Stimulated activated naive CD8-positive, alpha-beta T cell treated with anti-CD3 and anti-CD28 coated beads, Interleukin-15, amount 100 ng/mL, for 72 hours (primary cell): ENCODE data around the gene CYP2F1.
"Not testable (repeated sequence)": the region's sequence is repeated elsewhere in the genome, so short reads cannot be mapped to it uniquely, and the experiment has no call there.

Experiments used
- ATAC-seq: fragments of 150-1000 bp; cut with Tn5 transposase; 2 replicates; pipeline ENCODE4 v1.10.0; 2021; ENCODE audit warnings: mild to moderate bottlenecking, moderate library complexity
- DNase-seq, 2 donors: peaks; one replicate each; pipeline ENCODE4 v3.0.0; 2021 to 2022
- H3K27ac Mint-ChIP-seq, 2 donors: one replicate each; pipeline ENCODE4 v1.8.0; 2022; ENCODE audit warnings: mild to moderate bottlenecking in 2 of 2, mixed read lengths in 2 of 2, moderate library complexity in 2 of 2
- H3K27me3 Mint-ChIP-seq: one replicate; pipeline ENCODE4 v1.8.0; 2022; ENCODE audit warnings: mixed read lengths
- H3K4me1 Mint-ChIP-seq: one replicate; pipeline ENCODE4 v1.8.0; 2022; ENCODE audit warnings: mild to moderate bottlenecking, mixed read lengths
- H3K4me3 Mint-ChIP-seq, 2 donors: one replicate each; pipeline ENCODE4 v1.8.0; 2022; ENCODE audit warnings: mild to moderate bottlenecking in 2 of 2, mixed read lengths in 2 of 2, moderate library complexity in 1 of 2
- H3K9me3 Mint-ChIP-seq, 2 donors: one replicate each; pipeline ENCODE4 v1.8.0; 2022; ENCODE audit warnings: mixed read lengths in 2 of 2

CYP2F1 gene

DNA sequence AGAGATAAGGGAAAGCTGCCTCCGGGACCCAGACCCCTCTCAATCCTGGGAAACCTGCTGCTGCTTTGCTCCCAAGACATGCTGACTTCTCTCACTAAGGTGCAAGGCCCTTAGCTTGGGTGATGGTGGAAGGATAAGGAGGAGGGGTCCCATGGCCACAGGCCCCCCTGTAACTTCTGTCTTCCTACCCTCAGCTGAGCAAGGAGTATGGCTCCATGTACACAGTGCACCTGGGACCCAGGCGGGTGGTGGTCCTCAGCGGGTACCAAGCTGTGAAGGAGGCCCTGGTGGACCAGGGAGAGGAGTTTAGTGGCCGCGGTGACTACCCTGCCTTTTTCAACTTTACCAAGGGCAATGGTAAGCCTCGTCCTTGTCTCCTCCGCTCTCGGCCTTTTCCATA is 2.0 kb downstream of the CYP2F1 start:
- H3K27me3 Mint-ChIP-seq: no peaks in the 10 kb centered on the region
- H3K9me3 Mint-ChIP-seq: no peaks in the 10 kb centered on the region
- H3K27ac Mint-ChIP-seq: peak overlapping the region in 1 of 2 donors; percentile 23
- ATAC-seq (no peak), DNase-seq (no peak)
- H3K4me3 Mint-ChIP-seq: no peak overlapping the region
- H3K4me1 Mint-ChIP-seq: peaks cover 9% of the 10 kb centered on the region

GRCh38 chr19:41120929-41121911 is 7.0 kb downstream of the CYP2F1 start:
- H3K4me3 Mint-ChIP-seq: peak overlapping the region; percentile 38 to 63
- H3K9me3 Mint-ChIP-seq, H3K27me3 Mint-ChIP-seq: not testable (repeated sequence)
- H3K4me1 Mint-ChIP-seq: peaks cover 34% of the 10 kb centered on the region
- H3K27ac Mint-ChIP-seq: peak overlapping the region in 1 of 2 donors; percentile 93
- peak in 1 of 2 donors; percentile 44 for DNase-seq
- peak; percentile 80 for ATAC-seq

- H3K27ac Mint-ChIP-seq, H3K9me3 Mint-ChIP-seq, ATAC-seq, H3K4me3 Mint-ChIP-seq, DNase-seq, H3K27me3 Mint-ChIP-seq: not testable (repeated sequence)
- peaks cover 40% of the 10 kb centered on the region for H3K4me1 Mint-ChIP-seq
Measured at GRCh38 chr19:41122846-41123245, 8.6 kb downstream of the CYP2F1 start.

- peak overlapping the region in 1 of 2 donors; percentile 95 for H3K27ac Mint-ChIP-seq
- H3K4me3 Mint-ChIP-seq: no peak overlapping the region
- H3K4me1 Mint-ChIP-seq: peaks cover 49% of the 10 kb centered on the region
- no peaks in the 10 kb centered on the region for H3K27me3 Mint-ChIP-seq
- H3K9me3 Mint-ChIP-seq: no peaks in the 10 kb centered on the region
- ATAC-seq: no peak
- no peak for DNase-seq
Measured at GRCh38 chr19:41123716-41124294, 9.6 kb downstream of the CYP2F1 start.

GRCh38 chr19:41126765-41127203 is 12.6 kb downstream of the CYP2F1 start:
- not testable (repeated sequence) for H3K9me3 Mint-ChIP-seq, H3K4me3 Mint-ChIP-seq, ATAC-seq, H3K27ac Mint-ChIP-seq
- peak in 1 of 2 donors; percentile 24 for DNase-seq
- peaks cover 15% of the 10 kb centered on the region for H3K27me3 Mint-ChIP-seq
- peaks cover 35% of the 10 kb centered on the region for H3K4me1 Mint-ChIP-seq

- Mint-ChIP-seq H3K4me3 (peak overlapping the region in 1 of 2 donors; percentile 78), H3K27me3 (peaks cover 18% of the 10 kb centered on the region), H3K4me1 (peaks cover 31% of the 10 kb centered on the region)
- DNase-seq, ATAC-seq, H3K9me3 Mint-ChIP-seq, H3K27ac Mint-ChIP-seq: not testable (repeated sequence)
Measured at GRCh38 chr19:41127362-41127761, 13.1 kb downstream of the CYP2F1 start.

GRCh38 chr19:41127801-41128300 is 13.6 kb downstream of the CYP2F1 start:
- H3K4me3 Mint-ChIP-seq: peak overlapping the region; percentile 72 to 78
- not testable (repeated sequence) for H3K9me3 Mint-ChIP-seq
- H3K4me1 Mint-ChIP-seq: peaks cover 27% of the 10 kb centered on the region
- ATAC-seq (peak; percentile 96), DNase-seq (peak; percentile 67 to 77)
- H3K27me3 Mint-ChIP-seq: peaks cover 22% of the 10 kb centered on the region
- H3K27ac Mint-ChIP-seq: peak overlapping the region in 1 of 2 donors; percentile 84

DNA sequence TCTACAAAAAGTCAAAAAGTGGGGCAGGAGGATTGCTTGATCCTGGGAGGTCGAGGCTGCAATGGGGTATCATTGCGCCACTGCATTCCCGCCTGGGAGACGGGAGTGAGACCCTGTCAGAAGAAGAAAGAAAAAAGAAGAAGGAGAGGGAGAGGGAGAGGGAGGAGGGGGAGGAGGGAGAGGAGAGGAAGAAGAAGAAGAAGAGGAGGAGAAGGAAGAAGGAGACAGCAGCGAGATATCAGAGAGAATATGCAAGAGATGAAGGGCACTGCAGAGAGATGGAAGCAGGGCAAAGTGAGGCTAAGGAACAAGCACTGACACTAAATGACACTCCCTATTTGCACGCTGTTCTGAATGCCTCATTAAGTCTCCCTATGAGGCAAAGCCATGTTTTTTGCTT is 14.5 kb downstream of the CYP2F1 start:
- H3K9me3 Mint-ChIP-seq: no peaks in the 10 kb centered on the region
- peak overlapping the region in 1 of 2 donors; percentile 8 for H3K27ac Mint-ChIP-seq
- peaks cover 31% of the 10 kb centered on the region for H3K27me3 Mint-ChIP-seq
- H3K4me3 Mint-ChIP-seq: no peak overlapping the region
- DNase-seq (no peak), ATAC-seq (no peak)
- peaks cover 21% of the 10 kb centered on the region for H3K4me1 Mint-ChIP-seq

DNA sequence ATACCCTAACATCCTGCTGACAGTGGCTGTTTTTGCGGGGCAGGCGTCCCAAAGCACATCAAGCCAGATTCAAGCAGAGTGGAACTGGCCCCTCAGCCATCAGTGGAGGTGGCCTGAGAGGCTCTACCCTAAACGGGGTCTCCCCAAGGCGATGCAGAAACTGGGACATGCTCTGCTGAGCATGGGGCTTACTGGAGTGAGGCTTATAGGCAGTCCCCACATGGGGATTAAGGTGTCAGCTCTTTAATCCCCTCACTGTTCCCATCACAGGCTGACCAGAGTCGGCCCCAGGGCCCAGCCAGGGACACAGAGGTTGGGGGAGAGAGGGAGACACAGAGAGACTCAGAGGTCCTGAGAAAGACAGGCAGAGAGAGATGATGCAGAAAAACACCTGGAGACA is 17.0 kb downstream of the CYP2F1 start:
- H3K27ac Mint-ChIP-seq: no peak overlapping the region
- peaks cover 26% of the 10 kb centered on the region for H3K4me1 Mint-ChIP-seq
- H3K9me3 Mint-ChIP-seq: no peaks in the 10 kb centered on the region
- H3K4me3 Mint-ChIP-seq: no peak overlapping the region
- DNase-seq (no peak), ATAC-seq (no peak)
- H3K27me3 Mint-ChIP-seq: peaks cover 44% of the 10 kb centered on the region

- Mint-ChIP-seq H3K4me1 (peaks cover 24% of the 10 kb centered on the region), H3K27ac (no peak overlapping the region)
Measured at GRCh38 chr19:41133260-41133659, 19.0 kb downstream of the CYP2F1 start.

DNA sequence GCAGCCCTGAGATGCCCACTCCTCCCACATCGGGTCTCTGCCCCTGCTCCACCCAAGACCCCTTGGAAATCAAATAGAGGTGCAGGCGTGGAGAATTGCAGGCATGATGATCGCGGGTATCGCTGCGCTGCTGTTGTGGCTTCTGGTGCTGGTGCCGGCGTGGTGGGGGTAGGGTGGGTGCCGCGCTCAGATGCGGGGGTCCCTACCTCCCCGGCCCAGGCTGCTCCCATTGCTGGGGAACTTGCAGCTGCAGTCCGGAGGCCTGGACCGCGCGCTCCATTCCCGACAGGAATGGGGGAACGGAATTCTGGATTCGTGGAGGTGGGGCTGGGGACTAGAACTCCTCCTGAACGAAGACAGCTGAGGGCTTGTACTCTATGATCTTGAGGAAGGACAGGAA is 20.4 kb downstream of the CYP2F1 start:
- Mint-ChIP-seq H3K27ac (no peak overlapping the region), H3K27me3 (peaks cover 44% of the 10 kb centered on the region), H3K9me3 (no peaks in the 10 kb centered on the region), H3K4me1 (peaks cover 19% of the 10 kb centered on the region), H3K4me3 (peak overlapping the region; percentile 88 to 90)
- no peak for ATAC-seq
- no peak for DNase-seq

More at GRCh38 chr19:41133260-41133659, 19.0 kb downstream of the CYP2F1 start:
- H3K4me3 Mint-ChIP-seq: no peak overlapping the region
- ATAC-seq: no peak
- H3K27me3 Mint-ChIP-seq: peaks cover 44% of the 10 kb centered on the region
- H3K9me3 Mint-ChIP-seq: no peaks in the 10 kb centered on the region
- no peak for DNase-seq

- peaks cover 40% of the 10 kb centered on the region for H3K27me3 Mint-ChIP-seq
- H3K27ac Mint-ChIP-seq: peak overlapping the region in 1 of 2 donors; percentile 85
Measured at GRCh38 chr19:41135390-41136384, 21.5 kb downstream of the CYP2F1 start.

DNA sequence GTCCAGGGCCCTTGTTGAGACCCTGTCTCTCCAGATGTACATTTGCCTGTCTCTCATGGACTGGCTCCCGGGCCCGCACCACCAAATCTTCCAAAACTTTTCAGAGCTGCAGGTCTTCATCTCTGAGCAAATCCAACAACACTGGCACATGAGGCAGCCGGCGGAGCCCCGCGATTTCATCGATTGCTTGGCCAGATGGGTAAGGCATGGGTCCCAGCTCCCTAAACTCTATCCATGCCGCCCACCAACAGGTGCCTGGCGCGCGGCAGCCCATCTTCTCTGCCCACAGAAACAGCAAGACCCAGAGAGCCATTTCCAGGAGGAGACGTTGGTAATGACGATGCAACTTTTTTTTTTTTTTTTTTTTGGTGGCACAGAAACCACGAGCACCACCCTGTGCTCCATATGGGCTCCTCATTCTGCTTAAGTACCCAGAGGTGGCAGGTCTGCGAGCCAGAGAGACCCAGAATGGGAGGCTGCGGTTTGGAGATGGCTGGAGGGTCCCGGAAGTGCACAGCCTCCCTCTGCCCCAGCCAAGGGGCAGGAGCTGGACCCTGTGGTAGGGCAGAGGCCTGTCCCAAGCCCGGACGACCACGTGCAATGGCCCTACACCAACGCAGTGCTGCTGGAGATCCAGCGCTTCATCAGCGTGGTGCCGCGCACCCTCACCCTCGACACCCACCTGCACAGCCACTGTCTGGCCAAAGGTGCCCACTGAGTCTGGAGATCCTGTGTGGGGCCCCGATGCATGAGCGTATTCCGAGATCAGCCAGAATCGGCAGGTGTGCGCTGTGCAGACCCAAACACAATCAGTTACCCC is 22.6 kb downstream of the CYP2F1 start:
- Mint-ChIP-seq H3K27ac (no peak overlapping the region), H3K4me3 (peak overlapping the region in 1 of 2 donors; percentile 90), H3K4me1 (peaks cover 19% of the 10 kb centered on the region)

More at GRCh38 chr19:41135390-41136384, 21.5 kb downstream of the CYP2F1 start:
- peak overlapping the region; percentile 88 to 90 for H3K4me3 Mint-ChIP-seq
- ATAC-seq (peak; percentile 96), DNase-seq (peak; percentile 41 to 50)
- peaks cover 19% of the 10 kb centered on the region for H3K4me1 Mint-ChIP-seq
- not testable (repeated sequence) for H3K9me3 Mint-ChIP-seq

DNA sequence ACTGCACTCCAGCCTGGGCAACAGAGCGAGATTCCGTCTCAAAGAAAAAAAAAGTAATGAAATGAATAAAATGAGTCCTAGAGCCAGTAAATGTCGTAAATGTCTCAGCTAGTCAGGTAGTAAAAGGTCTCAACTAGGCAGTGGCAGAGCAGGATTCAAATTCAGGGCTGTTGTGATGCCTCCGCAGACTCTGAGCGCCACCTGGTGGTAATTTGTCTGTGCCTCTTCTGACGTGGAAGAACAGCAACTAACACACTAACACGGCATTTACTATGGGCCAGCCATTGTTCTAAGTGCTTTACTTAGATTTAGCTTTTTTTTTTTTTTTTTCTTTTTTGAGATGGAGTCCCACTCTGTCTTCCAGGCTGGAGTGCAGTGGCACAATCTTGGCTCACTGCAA is 30.2 kb downstream of the CYP2F1 start:
- Mint-ChIP-seq H3K27ac (no peak overlapping the region), H3K9me3 (no peaks in the 10 kb centered on the region), H3K27me3 (peaks cover 7% of the 10 kb centered on the region), H3K4me1 (no peaks in the 10 kb centered on the region), H3K4me3 (no peak overlapping the region)
- ATAC-seq (peak; percentile 91), DNase-seq (peak; percentile 77 to 83)

More for the DNA sequence above, 22.6 kb downstream of the CYP2F1 start:
- DNase-seq: no peak
- ATAC-seq: no peak
- peaks cover 29% of the 10 kb centered on the region for H3K27me3 Mint-ChIP-seq
- no peaks in the 10 kb centered on the region for H3K9me3 Mint-ChIP-seq
